K562 (cell line): ENCODE measurements around the gene DNMT1. TPM values are rescaled to one million over a fixed set of nuclear protein-coding genes. Genes with fewer than 3 reads are reported as not detected.

ENCODE experiments used
- C11orf30 ChIP-seq: fragments of 450-650 bp; IDR thresholded peaks from 2 replicates; pipeline ENCODE4 v1.6.1; 2016; ENCODE audit warnings: low read depth, mild to moderate bottlenecking
- MCM3 ChIP-seq: fragments of 450-650 bp; IDR thresholded peaks from 2 replicates; pipeline ENCODE4 v1.6.1; 2016
- NR2C1 ChIP-seq, 2 experiments: fragments of 450-650 bp; IDR thresholded peaks; 2 replicates each; pipeline ENCODE4 v1.6.1; 2017; ENCODE audit warnings: mild to moderate bottlenecking in 2 of 2, antibody characterized with exemption in 1 of 2, inconsistent platforms in 1 of 2, missing compliant biosample characterization in 1 of 2, missing genetic modification characterization in 1 of 2
- NR4A1 ChIP-seq, 2 experiments: fragments of 250-450 bp in 1 of 2; fragments of 450-650 bp in 1 of 2; sonication (Bioruptor Pico) in 1 of 2; IDR thresholded peaks; 2 replicates each; pipeline versions ENCODE4 v1.4.0 to v1.6.1; 2016 to 2020; ENCODE audit warnings: mild to moderate bottlenecking in 2 of 2, missing compliant biosample characterization in 1 of 2, missing genetic modification characterization in 1 of 2, moderate library complexity in 1 of 2
- OTX1 ChIP-seq: fragments of 450-650 bp; formaldehyde crosslinking; IDR thresholded peaks from 2 replicates; pipeline ENCODE4 v1.4.0; 2022; ENCODE audit warnings: mild to moderate bottlenecking
- PREB ChIP-seq: sonication (generic); formaldehyde crosslinking; IDR thresholded peaks from 2 replicates; pipeline ENCODE4 v1.8.1; 2023; ENCODE audit warnings: mild to moderate bottlenecking, missing genetic modification reagents
- SIN3B ChIP-seq: fragments of 450-650 bp; IDR thresholded peaks from 2 replicates; pipeline ENCODE4 v1.6.1; 2017; ENCODE audit warnings: low read depth, mild to moderate bottlenecking, moderate library complexity
- SMARCA4 ChIP-seq: fragments of 450-650 bp; IDR thresholded peaks from 2 replicates; pipeline ENCODE4 v1.6.1; 2016
- TFAP4 ChIP-seq: sonication (generic); formaldehyde crosslinking; IDR thresholded peaks from 2 replicates; pipeline ENCODE4 v1.8.0; 2022; ENCODE audit warnings: missing genetic modification reagents, mild to moderate bottlenecking, moderate library complexity, borderline replicate concordance
- XRCC5 ChIP-seq: fragments of 200-400 bp; formaldehyde crosslinking; IDR thresholded peaks from 2 replicates; pipeline ENCODE4 v1.6.1; 2017; ENCODE audit warnings: low read depth, mild to moderate bottlenecking, low read length
- polyA plus RNA-seq, 8 experiments: library from polyadenylated mRNA; depleted of rRNA in 4 of 8; stranded (reverse) in 5 of 8; unstranded in 3 of 8; fragments of >200 nt; fragmentation: Nextera tagmentation in 2 of 8; fragmentation: Illumina TruSeq in 1 of 8; extraction: Ambion mirVana in 2 of 8; extraction: Trizol in 1 of 8; gene quantifications; 2 replicates each; pipeline versions ENCODE4 v1.2.1 to v1.2.3, GENCODE V29; 2011 to 2014; ENCODE audit warnings: inconsistent platforms in 1 of 8, missing spikeins in 1 of 8
- total RNA-seq, 7 experiments: library from RNA; depleted of rRNA in 6 of 7; stranded (reverse); fragments of >200 nt in 6 of 7; fragmentation: Illumina TruSeq in 2 of 7; extraction: Trizol in 2 of 7; gene quantifications; 2 replicates each; pipeline versions ENCODE4 v1.2.1 to v1.2.3, GENCODE V29; 2011 to 2021; ENCODE audit warnings: low replicate concordance in 1 of 7
- TF ChIP-seq, protein P1 (sequence below): fragments of 250-450 bp; sonication (Bioruptor Pico); IDR thresholded peaks from 2 replicates; pipeline ENCODE4 v1.5.0; 2022; ENCODE audit warnings: mild to moderate bottlenecking
- TF ChIP-seq, protein P2 (sequence below): fragments of 450-650 bp; IDR thresholded peaks from 2 replicates; pipeline ENCODE4 v1.6.1; 2014; ENCODE audit warnings: low read depth, mild to moderate bottlenecking, moderate library complexity, borderline replicate concordance
- TF ChIP-seq, protein P3 (sequence below): fragments of 250-450 bp; sonication (Bioruptor Pico); IDR thresholded peaks from 2 replicates; pipeline ENCODE4 v1.5.0; 2020; ENCODE audit warnings: mild to moderate bottlenecking

The DNMT1 gene
- total and polyA plus RNA-seq, 9 of the 15 experiments (the other 6 are each of a cell fraction or from before 2014, with no cell fraction given) = 80.1 to 271 (median 121) TPM

DNA sequence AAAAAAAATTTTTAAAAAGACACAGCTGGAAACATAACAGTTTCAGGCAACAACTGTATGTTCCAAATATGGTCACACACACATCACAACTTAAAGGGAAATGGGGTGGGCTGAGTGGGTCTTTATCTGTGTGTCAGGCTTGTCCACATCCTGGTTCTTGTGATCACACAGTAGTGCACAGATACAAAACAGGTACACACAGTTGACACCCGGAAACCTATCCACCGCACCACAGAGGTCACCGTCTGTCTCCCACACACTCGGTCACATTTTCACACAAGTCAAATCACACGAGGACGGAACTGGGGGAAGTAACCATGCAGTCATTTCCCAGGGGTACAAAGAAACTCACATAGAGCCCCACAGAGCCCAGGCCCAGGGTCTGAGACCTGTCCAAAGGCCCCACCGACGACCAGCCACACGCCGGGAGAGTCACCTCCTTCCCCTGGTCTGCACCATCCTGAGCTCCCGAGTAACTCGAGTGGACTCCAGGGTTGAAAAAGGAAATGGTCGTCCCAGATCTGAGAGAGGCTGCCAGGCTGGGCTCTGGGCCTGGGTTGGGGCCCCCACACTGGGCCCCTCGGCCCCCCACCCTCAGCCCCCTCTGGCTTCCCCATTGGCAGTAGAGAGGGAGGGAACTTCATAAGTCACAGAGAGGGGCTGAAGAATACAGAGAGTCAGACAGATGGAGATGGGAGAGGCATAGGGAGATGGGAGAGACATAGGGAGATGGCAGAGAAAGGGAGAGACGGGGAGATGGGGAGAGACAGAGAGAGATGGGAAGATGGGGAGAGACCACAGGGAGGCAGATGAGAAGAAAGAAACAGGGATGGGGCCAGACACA, 89.9 kb downstream of the DNMT1 start (continued):
- TF ChIP-seq NR2C1 (IDR thresholded peaks at IDR 0.05) (no peak), NR2C1 (tag; IDR thresholded peaks at IDR 0.05) (peak; percentile 53; the same call in 1 of the 2 replicates), XRCC5 (no peak), SIN3B (no peak), MCM3 (no peak), TFAP4 (no peak), PREB (no peak), C11orf30 (no peak), NR4A1 (CRISPR knock-in tag; IDR thresholded peaks at IDR 0.05) (no peak), NR4A1 (tag; IDR thresholded peaks at IDR 0.05) (no peak), SMARCA4 (peak; percentile 9; the same call in 1 of the 2 replicates), OTX1 (CRISPR knock-in tag) (no peak)
- TF ChIP-seq, protein P1, sequence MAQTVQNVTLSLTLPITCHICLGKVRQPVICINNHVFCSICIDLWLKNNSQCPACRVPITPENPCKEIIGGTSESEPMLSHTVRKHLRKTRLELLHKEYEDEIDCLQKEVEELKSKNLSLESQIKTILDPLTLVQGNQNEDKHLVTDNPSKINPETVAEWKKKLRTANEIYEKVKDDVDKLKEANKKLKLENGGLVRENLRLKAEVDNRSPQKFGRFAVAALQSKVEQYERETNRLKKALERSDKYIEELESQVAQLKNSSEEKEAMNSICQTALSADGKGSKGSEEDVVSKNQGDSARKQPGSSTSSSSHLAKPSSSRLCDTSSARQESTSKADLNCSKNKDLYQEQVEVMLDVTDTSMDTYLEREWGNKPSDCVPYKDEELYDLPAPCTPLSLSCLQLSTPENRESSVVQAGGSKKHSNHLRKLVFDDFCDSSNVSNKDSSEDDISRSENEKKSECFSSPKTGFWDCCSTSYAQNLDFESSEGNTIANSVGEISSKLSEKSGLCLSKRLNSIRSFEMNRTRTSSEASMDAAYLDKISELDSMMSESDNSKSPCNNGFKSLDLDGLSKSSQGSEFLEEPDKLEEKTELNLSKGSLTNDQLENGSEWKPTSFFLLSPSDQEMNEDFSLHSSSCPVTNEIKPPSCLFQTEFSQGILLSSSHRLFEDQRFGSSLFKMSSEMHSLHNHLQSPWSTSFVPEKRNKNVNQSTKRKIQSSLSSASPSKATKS (CRISPR knock-in tag) = no peak
- TF ChIP-seq, protein P2, sequence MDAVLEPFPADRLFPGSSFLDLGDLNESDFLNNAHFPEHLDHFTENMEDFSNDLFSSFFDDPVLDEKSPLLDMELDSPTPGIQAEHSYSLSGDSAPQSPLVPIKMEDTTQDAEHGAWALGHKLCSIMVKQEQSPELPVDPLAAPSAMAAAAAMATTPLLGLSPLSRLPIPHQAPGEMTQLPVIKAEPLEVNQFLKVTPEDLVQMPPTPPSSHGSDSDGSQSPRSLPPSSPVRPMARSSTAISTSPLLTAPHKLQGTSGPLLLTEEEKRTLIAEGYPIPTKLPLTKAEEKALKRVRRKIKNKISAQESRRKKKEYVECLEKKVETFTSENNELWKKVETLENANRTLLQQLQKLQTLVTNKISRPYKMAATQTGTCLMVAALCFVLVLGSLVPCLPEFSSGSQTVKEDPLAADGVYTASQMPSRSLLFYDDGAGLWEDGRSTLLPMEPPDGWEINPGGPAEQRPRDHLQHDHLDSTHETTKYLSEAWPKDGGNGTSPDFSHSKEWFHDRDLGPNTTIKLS = 0 out of 2 replicates have a peak, but pooled peaks have one; percentile 23
- TF ChIP-seq, protein P3, sequence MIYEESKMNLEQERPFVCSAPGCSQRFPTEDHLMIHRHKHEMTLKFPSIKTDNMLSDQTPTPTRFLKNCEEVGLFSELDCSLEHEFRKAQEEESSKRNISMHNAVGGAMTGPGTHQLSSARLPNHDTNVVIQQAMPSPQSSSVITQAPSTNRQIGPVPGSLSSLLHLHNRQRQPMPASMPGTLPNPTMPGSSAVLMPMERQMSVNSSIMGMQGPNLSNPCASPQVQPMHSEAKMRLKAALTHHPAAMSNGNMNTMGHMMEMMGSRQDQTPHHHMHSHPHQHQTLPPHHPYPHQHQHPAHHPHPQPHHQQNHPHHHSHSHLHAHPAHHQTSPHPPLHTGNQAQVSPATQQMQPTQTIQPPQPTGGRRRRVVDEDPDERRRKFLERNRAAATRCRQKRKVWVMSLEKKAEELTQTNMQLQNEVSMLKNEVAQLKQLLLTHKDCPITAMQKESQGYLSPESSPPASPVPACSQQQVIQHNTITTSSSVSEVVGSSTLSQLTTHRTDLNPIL = no peak
